NB4 (cell line): ENCODE measurements around the gene YPEL3.

Source experiments
- DNase-seq: peaks from one replicate; pipeline ENCODE4 v3.0.0; 2010; ENCODE audit warnings: low read depth
- H3K4me3 ChIP-seq: one replicate; pipeline ENCODE4 v1.5.1; 2011; ENCODE audit warnings: mild to moderate bottlenecking, low read depth, low read length, moderate library complexity
- CTCF ChIP-seq: IDR thresholded peaks from one replicate; pipeline ENCODE4 v1.5.1; 2012; ENCODE audit warnings: low read depth, low read length
- MAX ChIP-seq: IDR thresholded peaks from 2 replicates; pipeline ENCODE4 v1.6.1; 2011; ENCODE audit warnings: low read depth, low read length
- MYC ChIP-seq: IDR thresholded peaks from 2 replicates; pipeline ENCODE4 v1.6.1; 2011; ENCODE audit warnings: low read depth, low read length
- POLR2A ChIP-seq: IDR thresholded peaks from 2 replicates; pipeline ENCODE4 v1.6.1; 2011; ENCODE audit warnings: mild to moderate bottlenecking; ENCODE audit not compliant: insufficient read length; ENCODE audit errors: extremely low read depth

Gene YPEL3

GRCh38 chr16:30091474-30092372, 4.3 kb downstream of the YPEL3 start, which contains the start of gene TBX6:
Gene TBX6 (minus strand): TSS chr16:30091924. CDS start chr16:30091193, 731 bp downstream.
- peak; percentile 97 for DNase-seq
- TF ChIP-seq CTCF (peak; percentile 61), MYC (peak; percentile 90), MAX (peak; percentile 76), POLR2A (peak; percentile 66)

GRCh38 chr16:30090610-30091331, 5.2 kb downstream of the YPEL3 start:
- no peak for DNase-seq
- no peak for TF ChIP-seq MAX
- no peak for TF ChIP-seq POLR2A
- TF ChIP-seq MYC = no peak
- no peak for TF ChIP-seq CTCF
- no peak overlapping the region for H3K4me3 ChIP-seq

More at GRCh38 chr16:30091474-30092372, 4.3 kb downstream of the YPEL3 start, which contains the start of gene TBX6:
- peak within 1 kb of the TSS; percentile 83 for H3K4me3 ChIP-seq

GRCh38 chr16:30088832-30089624, 7.0 kb downstream of the YPEL3 start:
- DNase-seq = no peak
- no peak for TF ChIP-seq CTCF
- no peak for TF ChIP-seq MYC
- TF ChIP-seq MAX = no peak
- no peak for TF ChIP-seq POLR2A

GRCh38 chr16:30088237-30088831, 7.7 kb downstream of the YPEL3 start:
- no peak for DNase-seq
- TF ChIP-seq MAX (no peak), MYC (no peak), CTCF (no peak), POLR2A (no peak)
- H3K4me3 ChIP-seq = no peak overlapping the region

More at GRCh38 chr16:30088832-30089624, 7.0 kb downstream of the YPEL3 start:
- no peak overlapping the region for H3K4me3 ChIP-seq
